Pancreas (tissue), 10 donors: ENCODE results near the gene PIP4K2A. TPM values are rescaled to one million over a fixed set of nuclear protein-coding genes. Genes with fewer than 3 reads are reported as not detected.
A peak's percentile ranks its signal among the peaks of the same experiment; 100 is the strongest.

ENCODE experiments used
- ATAC-seq, 4 donors: fragments of 200-7000 bp; cut with Tn5 transposase; one replicate each; pipeline versions ENCODE4 v1.8.0 to v1.9.1; 2020; ENCODE audit warnings: mild to moderate bottlenecking in 4 of 4, moderate library complexity in 4 of 4
- DNase-seq, 6 donors: peaks; one replicate each; pipeline ENCODE4 v3.0.0-alpha.2; 2020
- FAIRE-seq: peaks from 2 replicates; lab custom pipeline; 2012; peaks lifted over from hg19 to GRCh38; lab: Jason Lieb, UNC
- H3K27ac ChIP-seq, 4 donors: fragments of 200-600 bp; sonication (generic); 1 replicate in 3 of 4; 2 replicates in 1 of 4; pipeline versions ENCODE4 v1.5.0 to v1.8.0; 2020
- H3K27me3 ChIP-seq, 4 donors: fragments of 200-600 bp; one replicate each; pipeline ENCODE4 v1.8.0; 2021
- H3K36me3 ChIP-seq, 3 donors: fragments of 200-600 bp; sonication (generic) in 1 of 3; one replicate each; pipeline versions ENCODE4 v1.5.0 to v1.8.0; 2020 to 2021
- H3K4me1 ChIP-seq, 3 donors: fragments of 200-600 bp; one replicate each; pipeline ENCODE4 v1.8.0; 2021
- H3K4me3 ChIP-seq, 4 donors: fragments of 200-600 bp; sonication (generic) in 2 of 4; one replicate each; pipeline versions ENCODE4 v1.5.0 to v1.8.0; 2020 to 2021
- H3K9me3 ChIP-seq, 4 donors: fragments of 200-600 bp; one replicate each; pipeline ENCODE4 v1.8.0; 2021
- CTCF ChIP-seq, 4 donors: fragments of 200-600 bp; sonication (generic) in 3 of 4; IDR thresholded peaks; one replicate each; pipeline versions ENCODE4 v1.5.0 to v1.8.0; 2021; ENCODE audit warnings: antibody characterized with exemption in 4 of 4
- WGBS, 2 donors: extraction: QIAGEN DNeasy Blood & Tissue Kit; methylation state at CpG; one replicate each; pipeline ENCODE4 v1.1.7; 2013; 5-methylcytosine and 5-hydroxymethylcytosine counted together
- intact Hi-C, 3 donors: fragments of 100-400 bp; cut with DNase I; formaldehyde crosslinking; loops; one replicate each; pipeline versions ENCODE4 v1.11.1 to v1.14.2; 2022
- polyA plus RNA-seq, 2 donors: library from polyadenylated mRNA; stranded (reverse); fragments of 200-250 nt; gene quantifications; one replicate each; pipeline ENCODE4 v1.2.3, GENCODE V29; 2013
- total RNA-seq, 6 donors: library from RNA; stranded (reverse); fragmentation: NEBNext Ultra II Directional in 4 of 6; extraction: Animal tissue kit (Norgen Biotek cat#: 25700) in 4 of 6; gene quantifications; one replicate each; pipeline versions ENCODE4 v1.2.1 to v1.2.4, GENCODE V29; 2021 to 2023
- donor health status: healthy with polysubstance abuse.
- donor health status: DM: no; HTN: no; CAD: no; lungs with moderate emphysema.
- donor health status: DM: no; HTN: no; CAD: no.
- donor health status: control.
- donor health status: control.
- donor health status: Bipolar disorder and iron deficiency.
- donor health status: DM: yes; HTN: yes; CAD: no.
- donor health status: DM: no; HTN: no; CAD: no.
- donor health status: DM: no; HTN: no; CAD: no.
- donor health status: DM: yes; HTN: yes; CAD: no.

The PIP4K2A gene
- total and polyA plus RNA-seq, 8 donors: 3.6 to 17.8 (median 6.7) TPM

- TF ChIP-seq CTCF (IDR thresholded peaks at IDR 0.05): no peak
- peak in 3 of 4 donors; percentile 62 to 77 (median 70) for ATAC-seq
- Histone ChIP-seq H3K4me3 (no peak overlapping the region), H3K36me3 (no peaks in the 10 kb centered on the region), H3K4me1 (peaks cover 0 to 23% (median 19%) of the 10 kb centered on the region in 3 donors), H3K27me3 (no peaks in the 10 kb centered on the region), H3K27ac (peak overlapping the region in 2 of 4 donors; percentile 10 to 41), H3K9me3 (no peaks in the 10 kb centered on the region)
- no peak for FAIRE-seq
- intact Hi-C loops: no loop called here
- 68 to 76% methylated on average over 7 of the region's 7 CpGs for WGBS, 2 donors
- DNase-seq: no peak
These were observed 83.9 kb downstream of the PIP4K2A start for GRCh38 chr10:22630234-22631174.

GRCh38 chr10:22629852-22630233 lies 84.5 kb downstream of the PIP4K2A start:
- 94 to 95% methylated on average over 4 of the region's 4 CpGs for WGBS, 2 donors
- Histone ChIP-seq H3K27me3 (no peaks in the 10 kb centered on the region), H3K36me3 (no peaks in the 10 kb centered on the region), H3K9me3 (no peaks in the 10 kb centered on the region), H3K4me1 (peaks cover 0 to 23% (median 19%) of the 10 kb centered on the region in 3 donors), H3K27ac (peak overlapping the region in 1 of 4 donors; percentile 10), H3K4me3 (no peak overlapping the region)
- intact Hi-C loops: no loop called here
- ATAC-seq (no peak), DNase-seq (no peak), FAIRE-seq (no peak)
- no peak for TF ChIP-seq CTCF (IDR thresholded peaks at IDR 0.05)

GRCh38 chr10:22629126-22629525 lies 85.3 kb downstream of the PIP4K2A start:
- TF ChIP-seq CTCF (IDR thresholded peaks at IDR 0.05): no peak
- H3K36me3 ChIP-seq: no peaks in the 10 kb centered on the region
- no peak for DNase-seq
- H3K4me3 ChIP-seq: no peak overlapping the region
- H3K9me3 ChIP-seq: no peaks in the 10 kb centered on the region
- no peak for FAIRE-seq
- no peak overlapping the region for H3K27ac ChIP-seq
- ATAC-seq: no peak
- intact Hi-C loops: no loop called here
- no peaks in the 10 kb centered on the region for H3K27me3 ChIP-seq
- H3K4me1 ChIP-seq: peaks cover 0 to 30% (median 19%) of the 10 kb centered on the region in 3 donors
- WGBS, 2 donors: 86 to 90% methylated on average over 2 of the region's 2 CpGs

- ATAC-seq (no peak), FAIRE-seq (no peak), DNase-seq (no peak)
- Histone ChIP-seq H3K27me3 (no peaks in the 10 kb centered on the region), H3K9me3 (no peaks in the 10 kb centered on the region), H3K36me3 (no peaks in the 10 kb centered on the region), H3K4me1 (peaks cover 0 to 31% (median 19%) of the 10 kb centered on the region in 3 donors), H3K4me3 (no peak overlapping the region), H3K27ac (no peak overlapping the region)
- intact Hi-C loops: no loop called here
- WGBS, 2 donors: 90 to 96% methylated on average over 5 of the region's 5 CpGs
- TF ChIP-seq CTCF (IDR thresholded peaks at IDR 0.05): no peak
These were observed 86.1 kb downstream of the PIP4K2A start for GRCh38 chr10:22628309-22628708.

- no peak for DNase-seq
- FAIRE-seq: no peak
- intact Hi-C loops: no loop called here
- TF ChIP-seq CTCF (IDR thresholded peaks at IDR 0.05): no peak
- H3K27ac ChIP-seq: no peak overlapping the region
- no peak overlapping the region for H3K4me3 ChIP-seq
- H3K36me3 ChIP-seq: no peaks in the 10 kb centered on the region
- no peaks in the 10 kb centered on the region for H3K9me3 ChIP-seq
- H3K27me3 ChIP-seq: no peaks in the 10 kb centered on the region
- no peak for ATAC-seq
- WGBS, 2 donors: 57 to 79% methylated on average over 2 of the region's 2 CpGs
- peaks cover 0 to 31% (median 19%) of the 10 kb centered on the region in 3 donors for H3K4me1 ChIP-seq
These were observed 87.6 kb downstream of the PIP4K2A start for GRCh38 chr10:22626784-22627183.
